HUES64 (cell line): ENCODE data around the gene ENTPD1.
"Not testable (repeated sequence)": the region's sequence is repeated elsewhere in the genome, so short reads cannot be mapped to it uniquely, and the experiment has no call there.

ENCODE experiments used
- H3K27ac ChIP-seq: 2 replicates; pipeline ENCODE4 v1.7.0; 2013; ENCODE audit warnings: low read depth, low read length, inconsistent platforms
- H3K27me3 ChIP-seq: 2 replicates; pipeline ENCODE4 v1.6.1; 2013; ENCODE audit warnings: mild to moderate bottlenecking, low read length; ENCODE audit not compliant: insufficient read depth
- H3K36me3 ChIP-seq: 2 replicates; pipeline ENCODE4 v1.6.1; 2013; ENCODE audit warnings: mild to moderate bottlenecking, low read length; ENCODE audit not compliant: insufficient read depth
- H3K4me1 ChIP-seq: 2 replicates; pipeline ENCODE4 v1.6.1; 2013; ENCODE audit warnings: mild to moderate bottlenecking, low read length, moderate library complexity; ENCODE audit not compliant: insufficient read depth
- H3K4me3 ChIP-seq: 2 replicates; pipeline ENCODE4 v1.5.1; 2013; ENCODE audit warnings: mild to moderate bottlenecking, low read length, moderate library complexity
- H3K9ac ChIP-seq: 2 replicates; pipeline ENCODE4 v1.6.1; 2013; ENCODE audit warnings: mild to moderate bottlenecking, low read depth, low read length
- H3K9me3 ChIP-seq: 2 replicates; pipeline ENCODE4 v1.6.1; 2013; ENCODE audit warnings: low read depth, low read length; ENCODE audit not compliant: insufficient read depth
- WGBS: fragments of 150-250, 120-280 bp; methylation state at CpG from one replicate; pipeline ENCODE4 v1.1.7; 2013; ENCODE audit warnings: missing lambda C conversion rate; 5-methylcytosine and 5-hydroxymethylcytosine counted together

ENTPD1 gene

GRCh38 chr10:95759233-95759826 lies 3.4 kb downstream of the ENTPD1 start:
- Histone ChIP-seq H3K36me3 (no peaks in the 10 kb centered on the region), H3K4me1 (peaks cover 12% of the 10 kb centered on the region; the same call in 1 of the 2 replicates), H3K9me3 (no peaks in the 10 kb centered on the region), H3K4me3 (no peak overlapping the region), H3K27ac (no peak overlapping the region), H3K27me3 (no peaks in the 10 kb centered on the region), H3K9ac (no peak overlapping the region)
- WGBS, result 95% methylated on average over 3 of the region's 3 CpGs

GRCh38 chr10:95761939-95762492 lies 6.1 kb downstream of the ENTPD1 start:
- Histone ChIP-seq H3K9ac (no peak overlapping the region), H3K4me1 (no peaks in the 10 kb centered on the region), H3K4me3 (no peak overlapping the region), H3K36me3 (no peaks in the 10 kb centered on the region), H3K27ac (no peak overlapping the region), H3K27me3 (no peaks in the 10 kb centered on the region), H3K9me3 (no peaks in the 10 kb centered on the region)
- WGBS, result 85% methylated on average over 2 of the region's 3 CpGs

- Histone ChIP-seq H3K4me1 (peaks cover 7% of the 10 kb centered on the region), H3K9me3 (no peaks in the 10 kb centered on the region), H3K27me3 (no peaks in the 10 kb centered on the region), H3K27ac (no peak overlapping the region), H3K36me3 (no peaks in the 10 kb centered on the region), H3K9ac (no peak overlapping the region), H3K4me3 (no peak overlapping the region)
Measured at GRCh38 chr10:95767884-95768556, 12.1 kb downstream of the ENTPD1 start.

GRCh38 chr10:95770084-95770720 lies 14.2 kb downstream of the ENTPD1 start:
- Histone ChIP-seq H3K27ac (no peak overlapping the region), H3K4me3 (no peak overlapping the region), H3K9me3 (peaks cover 3% of the 10 kb centered on the region; the same call in 1 of the 2 replicates), H3K9ac (no peak overlapping the region), H3K36me3 (no peaks in the 10 kb centered on the region), H3K4me1 (peaks cover 7% of the 10 kb centered on the region), H3K27me3 (no peaks in the 10 kb centered on the region)
- WGBS, result 89% methylated on average over 4 of the region's 4 CpGs

- H3K9me3 ChIP-seq, result peaks cover 12% of the 10 kb centered on the region
- not testable (repeated sequence) for H3K36me3 ChIP-seq, H3K9ac ChIP-seq, H3K27ac ChIP-seq, H3K4me3 ChIP-seq, H3K27me3 ChIP-seq, H3K4me1 ChIP-seq
- 42% methylated on average over 2 of the region's 2 CpGs for WGBS
Measured at GRCh38 chr10:95773454-95773853, 17.5 kb downstream of the ENTPD1 start.

GRCh38 chr10:95777638-95778037 lies 21.7 kb downstream of the ENTPD1 start:
- 90% methylated on average over 8 of the region's 8 CpGs for WGBS
- H3K27ac ChIP-seq, H3K9ac ChIP-seq, H3K36me3 ChIP-seq, H3K4me3 ChIP-seq, H3K27me3 ChIP-seq, H3K4me1 ChIP-seq: not testable (repeated sequence)
- peaks cover 12% of the 10 kb centered on the region for H3K9me3 ChIP-seq

GRCh38 chr10:95782318-95782717 lies 26.4 kb downstream of the ENTPD1 start:
- 85% methylated on average over 2 of the region's 2 CpGs for WGBS
- Histone ChIP-seq H3K27ac (no peak overlapping the region), H3K27me3 (no peaks in the 10 kb centered on the region), H3K9me3 (peaks cover 9% of the 10 kb centered on the region), H3K4me1 (no peaks in the 10 kb centered on the region), H3K36me3 (peaks cover 2% of the 10 kb centered on the region; the same call in 1 of the 2 replicates), H3K9ac (no peak overlapping the region), H3K4me3 (no peak overlapping the region)

- no peaks in the 10 kb centered on the region for H3K27me3 ChIP-seq
- no peak overlapping the region for H3K27ac ChIP-seq
- no peaks in the 10 kb centered on the region for H3K36me3 ChIP-seq
- H3K4me3 ChIP-seq, result no peak overlapping the region
- no peaks in the 10 kb centered on the region for H3K4me1 ChIP-seq
- WGBS, result 96% methylated on average over 3 of the region's 3 CpGs
- no peaks in the 10 kb centered on the region for H3K9me3 ChIP-seq
- H3K9ac ChIP-seq, result no peak overlapping the region
Measured at GRCh38 chr10:95783741-95784140, 27.8 kb downstream of the ENTPD1 start.

GRCh38 chr10:95784279-95784913 lies 28.4 kb downstream of the ENTPD1 start:
- Histone ChIP-seq H3K9ac (no peak overlapping the region), H3K4me1 (no peaks in the 10 kb centered on the region), H3K4me3 (no peak overlapping the region), H3K36me3 (no peaks in the 10 kb centered on the region), H3K27ac (no peak overlapping the region), H3K27me3 (no peaks in the 10 kb centered on the region), H3K9me3 (no peaks in the 10 kb centered on the region)
- 95% methylated on average over 3 of the region's 3 CpGs for WGBS

GRCh38 chr10:95785317-95785716 lies 29.4 kb downstream of the ENTPD1 start:
- H3K27me3 ChIP-seq, result no peaks in the 10 kb centered on the region
- WGBS, result 96% methylated on average over 1 of the region's 1 CpG
- H3K9me3 ChIP-seq, result no peaks in the 10 kb centered on the region
- no peak overlapping the region for H3K4me3 ChIP-seq
- H3K36me3 ChIP-seq, result no peaks in the 10 kb centered on the region
- no peaks in the 10 kb centered on the region for H3K4me1 ChIP-seq
- H3K27ac ChIP-seq, result no peak overlapping the region
- H3K9ac ChIP-seq, result no peak overlapping the region
